Measurements from ENCODE around the gene CAMTA1. TPM values are rescaled to one million over a fixed set of nuclear protein-coding genes. Genes with fewer than 3 reads are reported as not detected.

The CAMTA1 gene
- polyA plus RNA-seq, 3 donors from 2014 or later = 52.7 to 89.0 (median 71.0) TPM

DNA sequence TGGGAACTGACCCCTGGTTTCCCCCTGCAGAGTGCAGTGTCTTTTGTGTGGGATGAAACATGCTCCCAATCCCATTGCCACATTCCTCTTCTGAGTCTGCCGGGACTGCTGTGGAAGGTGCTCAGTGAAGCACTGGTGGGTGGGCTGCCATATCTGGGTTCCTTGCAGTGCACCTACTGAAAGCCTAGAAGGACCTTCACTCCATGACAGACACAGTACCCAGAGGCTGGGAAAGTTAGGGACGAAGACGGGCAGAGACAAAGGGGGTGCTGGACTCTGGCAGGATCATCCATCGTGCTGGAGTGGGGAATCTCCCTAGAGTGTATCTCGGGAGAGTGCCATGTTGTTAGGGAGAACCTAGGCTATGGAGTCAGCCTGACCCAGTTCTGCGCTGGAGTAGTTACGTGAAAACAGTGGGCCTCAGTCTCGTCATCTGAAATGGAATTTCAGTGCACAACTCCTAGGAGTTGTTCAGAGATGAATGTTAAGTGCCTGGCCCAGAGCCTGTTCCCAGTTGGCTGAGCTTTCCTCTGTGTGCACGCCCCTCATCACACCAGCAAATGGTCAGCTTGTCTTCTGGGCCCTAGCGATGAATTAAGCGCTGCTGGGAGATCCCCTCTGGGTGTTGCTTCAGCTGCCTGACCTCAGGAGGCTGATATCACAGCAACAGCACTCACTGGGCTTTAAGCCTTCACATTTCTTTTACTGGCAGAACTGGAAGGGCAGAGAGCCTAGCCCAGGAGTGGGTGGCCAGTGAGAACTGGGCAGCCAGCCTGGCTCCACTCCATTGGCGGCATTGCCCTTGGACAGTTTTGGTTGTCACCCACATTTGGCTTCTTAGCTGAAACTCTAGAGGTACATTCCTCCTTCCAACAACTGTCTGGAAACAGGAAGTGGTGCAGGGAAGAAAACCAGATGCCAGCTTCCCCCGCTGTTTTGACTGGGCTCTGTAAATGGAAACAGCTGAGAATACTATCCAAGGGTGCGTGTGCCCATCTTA, 506.0 kb downstream of the CAMTA1 start:
- H3K36me3 Mint-ChIP-seq = no peaks in the 10 kb centered on the region
- no peaks in the 10 kb centered on the region for H3K9me3 Mint-ChIP-seq
- DNase-seq = no peak
- peaks cover 0 to 8% (median 4%) of the 10 kb centered on the region in 3 donors for H3K27me3 Mint-ChIP-seq (ENCODE audit: low read depth in 3 of 3)
- no peaks in the 10 kb centered on the region for H3K4me1 Mint-ChIP-seq
- no peak overlapping the region for H3K27ac Mint-ChIP-seq
- no peak overlapping the region for H3K4me3 Mint-ChIP-seq

DNA sequence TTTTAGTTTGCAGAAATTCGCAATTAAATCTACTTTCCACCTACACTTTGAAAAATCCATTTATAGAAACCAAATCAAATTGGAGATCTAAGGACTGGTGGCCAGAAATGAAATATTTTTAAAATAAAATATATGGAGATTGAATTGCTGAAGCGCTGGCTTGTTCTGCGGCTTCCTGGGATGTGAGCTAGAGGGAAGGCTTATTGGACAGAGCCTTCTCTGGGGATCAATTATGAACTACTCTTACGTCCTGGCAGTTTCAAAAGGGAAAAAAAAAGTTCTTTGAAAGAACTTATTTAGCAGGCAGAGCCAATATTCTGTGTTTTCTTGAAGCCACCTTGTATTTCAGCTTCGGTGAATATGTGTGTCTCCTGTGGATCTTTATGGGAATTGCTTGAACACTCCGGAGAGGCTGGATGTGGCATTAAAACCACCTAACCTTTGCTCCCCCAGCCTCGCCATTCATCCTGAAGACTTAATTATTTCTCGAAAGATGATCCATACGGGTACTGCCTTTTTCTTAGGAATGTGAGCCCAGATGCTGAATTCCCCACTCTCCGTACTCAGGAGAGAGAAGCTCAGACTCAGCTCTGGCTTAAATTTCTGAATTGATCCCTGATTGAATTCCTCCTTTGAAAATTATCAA, 506.9 kb downstream of the CAMTA1 start:
- H3K27ac Mint-ChIP-seq = no peak overlapping the region
- H3K4me3 Mint-ChIP-seq = no peak overlapping the region
- H3K4me1 Mint-ChIP-seq = no peaks in the 10 kb centered on the region
- peaks cover 0 to 8% (median 7%) of the 10 kb centered on the region in 3 donors for H3K27me3 Mint-ChIP-seq (ENCODE audit: low read depth in 3 of 3)
- H3K9me3 Mint-ChIP-seq = no peaks in the 10 kb centered on the region
- no peaks in the 10 kb centered on the region for H3K36me3 Mint-ChIP-seq
- no peak for DNase-seq

DNA sequence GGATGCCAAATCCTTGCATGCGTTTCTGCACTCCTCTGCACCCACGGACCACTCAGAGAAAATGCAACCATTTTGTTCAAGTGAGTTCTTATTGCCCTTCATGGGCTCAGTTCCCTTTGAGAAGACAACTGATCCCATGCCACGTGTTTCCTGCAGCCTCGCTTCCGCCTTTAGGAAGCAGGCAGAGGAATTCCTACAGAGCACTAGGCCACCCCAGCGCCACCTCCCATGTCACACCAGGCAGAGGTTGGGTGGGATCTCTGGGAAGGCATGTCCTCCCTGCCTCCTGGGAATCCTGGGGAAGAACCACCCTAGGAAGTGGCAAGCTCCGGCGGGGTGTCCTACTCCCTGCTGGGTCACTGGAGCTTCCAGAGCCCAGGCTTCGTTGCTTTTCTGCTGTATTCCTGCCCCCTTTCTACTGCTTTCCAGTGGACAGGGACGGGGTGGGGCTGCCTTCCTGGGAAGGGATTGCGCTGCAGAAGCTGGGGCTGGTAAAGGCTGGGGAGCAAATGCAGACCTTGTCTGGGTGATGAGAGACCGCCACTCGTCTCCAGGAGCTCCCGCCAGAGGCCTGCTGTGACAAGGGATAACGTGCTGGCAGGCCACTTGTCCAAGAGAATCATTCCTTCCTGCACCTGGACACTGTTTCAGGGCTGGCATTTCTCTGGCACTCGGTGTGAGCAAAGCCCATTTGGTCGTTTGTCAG, 507.6 kb downstream of the CAMTA1 start:
- no peak for DNase-seq
- Mint-ChIP-seq H3K4me1 (no peaks in the 10 kb centered on the region), H3K27me3 (ENCODE audit: low read depth in 3 of 3) (peaks cover 0 to 8% (median 7%) of the 10 kb centered on the region in 3 donors), H3K36me3 (no peaks in the 10 kb centered on the region), H3K9me3 (no peaks in the 10 kb centered on the region), H3K4me3 (no peak overlapping the region), H3K27ac (no peak overlapping the region)

DNA sequence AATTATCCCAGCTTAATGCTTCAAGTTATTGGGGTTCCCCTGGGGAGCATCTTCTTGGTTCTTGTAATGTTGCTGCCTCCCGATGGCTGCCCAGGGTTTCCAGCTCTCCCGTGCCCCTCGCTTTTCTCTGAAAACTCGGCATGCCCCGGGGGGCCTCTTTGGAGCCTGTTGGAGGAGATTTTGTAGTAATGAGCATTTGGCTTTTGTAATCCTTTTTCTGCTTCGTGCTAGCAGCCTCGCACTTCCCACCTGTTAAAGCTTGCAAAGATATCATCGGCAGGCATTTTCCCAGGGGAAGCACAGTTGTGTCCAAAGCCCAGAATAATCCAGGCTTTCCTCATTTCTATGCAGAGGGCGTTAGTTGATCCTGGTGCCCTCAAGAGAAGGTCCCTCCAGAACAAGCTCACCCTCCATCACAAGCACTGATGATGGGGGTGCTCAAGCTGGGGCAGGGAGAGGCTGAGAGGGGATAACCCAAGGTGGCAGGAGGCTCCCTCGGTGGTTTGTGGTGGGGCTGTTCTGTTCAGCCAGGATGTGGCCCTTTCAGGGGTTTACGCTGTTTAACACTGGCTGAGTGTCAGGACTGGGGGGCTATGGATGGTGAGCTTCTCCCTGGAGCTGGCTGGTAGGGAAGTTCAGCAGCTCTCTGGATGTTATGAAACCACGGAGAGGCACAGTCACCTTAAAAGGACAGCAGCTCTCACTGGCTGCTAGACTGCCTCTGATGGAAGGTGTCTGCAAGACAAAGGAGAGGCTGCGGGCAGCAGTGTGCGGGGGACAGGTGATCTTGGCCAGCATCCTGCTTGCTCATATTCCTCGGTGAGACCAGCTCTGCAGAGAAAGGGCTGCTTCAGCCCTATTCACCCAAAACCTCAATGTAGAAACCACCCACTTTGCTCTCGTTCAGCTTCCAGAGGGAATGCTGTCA, 508.7 kb downstream of the CAMTA1 start:
- DNase-seq = no peak
- peaks cover 0 to 9% (median 3%) of the 10 kb centered on the region in 3 donors for H3K27me3 Mint-ChIP-seq (ENCODE audit: low read depth in 3 of 3)
- no peaks in the 10 kb centered on the region for H3K36me3 Mint-ChIP-seq
- no peak overlapping the region for H3K27ac Mint-ChIP-seq
- H3K4me1 Mint-ChIP-seq = no peaks in the 10 kb centered on the region
- no peak overlapping the region for H3K4me3 Mint-ChIP-seq
- H3K9me3 Mint-ChIP-seq = no peaks in the 10 kb centered on the region

DNA sequence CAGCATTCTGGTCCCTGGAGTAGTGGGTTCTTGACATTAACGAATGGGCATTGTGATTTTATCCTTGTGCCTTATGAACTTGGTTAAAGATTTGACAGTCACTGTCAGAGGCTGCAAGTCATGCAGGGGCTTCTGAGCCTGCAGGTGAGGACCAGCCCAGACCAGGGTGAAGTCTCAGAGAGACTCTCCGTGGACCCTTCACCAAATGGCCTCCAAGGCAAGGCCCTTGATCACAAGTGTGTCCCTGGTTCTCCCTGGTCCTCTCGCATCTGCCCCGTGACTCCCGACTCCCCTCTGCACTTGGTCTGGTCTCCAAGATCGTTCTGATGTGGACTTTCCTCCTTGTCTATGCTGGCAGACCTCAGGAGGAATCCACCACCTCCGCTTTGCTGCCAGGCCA, 509.4 kb downstream of the CAMTA1 start:
- H3K27ac Mint-ChIP-seq = no peak overlapping the region
- H3K4me1 Mint-ChIP-seq = no peaks in the 10 kb centered on the region
- DNase-seq = no peak
- H3K4me3 Mint-ChIP-seq = no peak overlapping the region
- H3K36me3 Mint-ChIP-seq = no peaks in the 10 kb centered on the region
- H3K27me3 Mint-ChIP-seq (ENCODE audit: low read depth in 3 of 3) = peaks cover 0 to 6% (median 6%) of the 10 kb centered on the region in 3 donors
- H3K9me3 Mint-ChIP-seq = no peaks in the 10 kb centered on the region

DNA sequence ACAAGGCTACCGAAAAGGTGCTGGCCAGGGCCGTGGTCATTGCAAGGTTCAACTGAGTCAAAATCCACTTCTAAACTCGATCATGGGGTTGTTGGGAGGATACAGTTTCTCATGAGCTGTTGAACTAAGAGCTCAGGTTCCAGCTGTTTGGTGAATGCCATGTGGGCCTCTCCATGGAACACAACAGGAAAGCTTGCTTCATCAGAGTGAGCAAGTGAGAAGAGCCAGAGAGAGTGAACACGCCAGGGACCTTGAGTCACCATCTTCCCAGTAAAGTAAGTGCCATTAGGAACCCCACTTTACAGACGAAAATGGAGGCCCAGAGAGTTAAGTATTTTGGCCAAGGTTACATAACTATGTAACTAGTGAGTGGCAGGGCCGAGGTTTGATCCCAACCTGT, 510.7 kb downstream of the CAMTA1 start:
- no peaks in the 10 kb centered on the region for H3K9me3 Mint-ChIP-seq
- no peak overlapping the region for H3K27ac Mint-ChIP-seq
- H3K4me1 Mint-ChIP-seq = no peaks in the 10 kb centered on the region
- peaks cover 3 to 10% (median 4%) of the 10 kb centered on the region in 3 donors for H3K27me3 Mint-ChIP-seq (ENCODE audit: low read depth in 3 of 3)
- H3K4me3 Mint-ChIP-seq = no peak overlapping the region
- H3K36me3 Mint-ChIP-seq = no peaks in the 10 kb centered on the region
- DNase-seq = no peak

DNA sequence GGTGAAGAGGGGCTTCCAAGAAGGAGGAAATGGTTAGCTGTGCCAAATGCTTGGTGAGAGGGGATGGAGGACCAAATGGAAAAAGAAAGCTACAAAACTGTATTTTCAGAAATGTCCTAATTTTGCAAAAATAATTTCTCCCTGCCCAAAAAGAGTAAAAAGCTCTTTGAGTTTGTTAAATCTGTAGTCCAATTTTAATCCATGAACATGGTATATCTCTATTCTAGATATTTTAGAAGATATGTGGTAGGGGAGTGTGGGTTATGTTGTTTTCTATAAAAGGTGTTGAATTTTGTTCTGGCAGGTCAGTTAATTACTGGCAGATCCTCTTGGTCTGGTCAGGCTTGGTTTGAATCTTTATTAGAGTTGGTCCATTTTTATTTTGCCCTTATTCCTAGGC, 511.7 kb downstream of the CAMTA1 start:
- no peak overlapping the region for H3K4me3 Mint-ChIP-seq
- no peaks in the 10 kb centered on the region for H3K36me3 Mint-ChIP-seq
- no peaks in the 10 kb centered on the region for H3K4me1 Mint-ChIP-seq
- DNase-seq = no peak
- H3K27ac Mint-ChIP-seq = no peak overlapping the region
- H3K9me3 Mint-ChIP-seq = no peaks in the 10 kb centered on the region
- peaks cover 6 to 12% (median 7%) of the 10 kb centered on the region in 3 donors for H3K27me3 Mint-ChIP-seq (ENCODE audit: low read depth in 3 of 3)

DNA sequence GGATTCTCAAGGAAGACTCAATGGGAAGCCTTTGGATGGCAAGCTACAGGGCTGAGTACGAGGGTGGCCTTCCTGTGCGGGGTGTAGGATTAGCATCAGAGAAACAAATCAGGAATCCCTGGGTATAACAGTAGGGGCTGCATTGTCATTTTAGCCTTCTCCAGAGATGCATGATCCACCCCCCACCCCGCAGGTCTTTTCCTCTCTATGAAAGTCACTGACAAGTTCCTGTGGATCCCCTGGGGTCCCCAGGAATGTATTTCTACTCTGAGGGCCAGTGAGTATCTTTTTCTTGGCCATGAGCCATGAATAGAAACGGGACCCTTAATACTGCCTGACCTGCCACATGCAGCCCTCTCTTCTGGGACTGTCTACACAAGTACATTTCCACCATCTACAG, 512.9 kb downstream of the CAMTA1 start:
- Mint-ChIP-seq H3K4me1 (no peaks in the 10 kb centered on the region), H3K36me3 (no peaks in the 10 kb centered on the region), H3K27me3 (ENCODE audit: low read depth in 3 of 3) (peaks cover 6 to 12% (median 7%) of the 10 kb centered on the region in 3 donors), H3K27ac (no peak overlapping the region), H3K9me3 (no peaks in the 10 kb centered on the region), H3K4me3 (no peak overlapping the region)
- DNase-seq = no peak

DNA sequence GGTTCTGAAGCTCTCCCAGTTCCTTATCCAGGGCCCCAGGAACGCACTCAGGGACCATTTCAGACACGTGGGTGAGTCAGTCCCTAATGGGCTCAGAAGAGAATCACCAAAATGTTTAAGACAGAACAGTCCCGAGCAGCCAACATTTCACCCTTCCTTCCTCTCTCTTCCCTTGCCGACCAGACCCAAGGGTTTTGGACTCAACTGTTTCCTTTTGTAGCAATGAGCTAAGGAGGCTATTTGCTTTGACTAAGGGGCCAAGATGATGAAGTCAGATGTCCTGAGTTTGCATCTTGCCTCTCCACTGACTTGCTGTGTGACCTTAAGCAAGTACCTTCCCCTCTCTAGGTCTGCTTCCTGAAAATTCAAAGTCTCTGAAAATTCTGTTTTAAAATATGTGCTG, 513.5 kb downstream of the CAMTA1 start:
- Mint-ChIP-seq H3K4me3 (no peak overlapping the region), H3K27ac (no peak overlapping the region), H3K36me3 (no peaks in the 10 kb centered on the region), H3K27me3 (ENCODE audit: low read depth in 3 of 3) (peaks cover 6 to 14% (median 7%) of the 10 kb centered on the region in 3 donors), H3K9me3 (no peaks in the 10 kb centered on the region), H3K4me1 (no peaks in the 10 kb centered on the region)
- no peak for DNase-seq

DNA sequence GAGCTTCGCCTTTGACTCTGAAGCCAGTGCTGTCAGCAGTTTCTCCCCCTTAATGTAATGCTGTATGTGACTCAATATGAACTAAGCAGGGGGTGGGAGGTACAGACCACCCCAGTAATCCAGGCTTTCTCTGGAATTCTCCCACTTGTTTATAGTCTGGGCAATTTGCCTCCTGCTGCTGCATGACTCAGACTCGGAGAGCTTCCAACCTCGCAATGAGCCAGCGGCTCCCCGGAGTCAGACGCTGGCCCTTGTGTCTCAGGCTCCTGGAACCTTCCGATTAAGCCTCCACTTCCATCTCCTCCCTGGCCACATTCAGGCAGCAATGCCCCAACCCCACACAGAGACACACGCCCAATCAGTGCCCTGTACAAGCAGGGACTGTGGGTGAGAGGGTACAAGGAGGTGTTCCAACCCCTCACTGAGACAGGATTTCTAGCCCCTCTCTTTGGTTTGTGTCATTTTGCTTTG, 514.1 kb downstream of the CAMTA1 start:
- Mint-ChIP-seq H3K4me3 (no peak overlapping the region), H3K9me3 (no peaks in the 10 kb centered on the region), H3K27me3 (ENCODE audit: low read depth in 3 of 3) (peaks cover 6 to 14% (median 7%) of the 10 kb centered on the region in 3 donors), H3K4me1 (no peaks in the 10 kb centered on the region), H3K27ac (no peak overlapping the region), H3K36me3 (no peaks in the 10 kb centered on the region)
- no peak for DNase-seq

DNA sequence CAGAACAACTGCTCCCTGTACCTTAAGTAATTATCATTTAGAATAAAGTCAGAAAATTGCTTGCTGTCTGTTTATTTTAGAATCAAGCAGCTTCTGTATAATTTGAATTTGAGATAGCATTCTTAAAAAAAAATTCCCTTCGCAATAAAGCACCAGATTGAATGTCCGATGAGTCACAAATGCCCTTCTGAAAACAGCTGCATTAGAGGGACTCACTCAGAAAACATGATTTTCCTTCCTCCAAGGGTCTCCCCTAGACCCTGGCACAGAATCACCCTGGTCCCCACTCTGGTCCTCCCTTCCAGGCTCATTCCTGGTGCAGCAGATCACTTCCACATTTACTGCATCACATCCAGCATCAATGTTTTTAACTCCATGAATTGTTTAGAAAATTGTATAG, 514.7 kb downstream of the CAMTA1 start:
- Mint-ChIP-seq H3K36me3 (no peaks in the 10 kb centered on the region), H3K4me3 (no peak overlapping the region), H3K27me3 (ENCODE audit: low read depth in 3 of 3) (peaks cover 6 to 14% (median 7%) of the 10 kb centered on the region in 3 donors), H3K9me3 (no peaks in the 10 kb centered on the region), H3K27ac (no peak overlapping the region), H3K4me1 (no peaks in the 10 kb centered on the region)
- DNase-seq = no peak

DNA sequence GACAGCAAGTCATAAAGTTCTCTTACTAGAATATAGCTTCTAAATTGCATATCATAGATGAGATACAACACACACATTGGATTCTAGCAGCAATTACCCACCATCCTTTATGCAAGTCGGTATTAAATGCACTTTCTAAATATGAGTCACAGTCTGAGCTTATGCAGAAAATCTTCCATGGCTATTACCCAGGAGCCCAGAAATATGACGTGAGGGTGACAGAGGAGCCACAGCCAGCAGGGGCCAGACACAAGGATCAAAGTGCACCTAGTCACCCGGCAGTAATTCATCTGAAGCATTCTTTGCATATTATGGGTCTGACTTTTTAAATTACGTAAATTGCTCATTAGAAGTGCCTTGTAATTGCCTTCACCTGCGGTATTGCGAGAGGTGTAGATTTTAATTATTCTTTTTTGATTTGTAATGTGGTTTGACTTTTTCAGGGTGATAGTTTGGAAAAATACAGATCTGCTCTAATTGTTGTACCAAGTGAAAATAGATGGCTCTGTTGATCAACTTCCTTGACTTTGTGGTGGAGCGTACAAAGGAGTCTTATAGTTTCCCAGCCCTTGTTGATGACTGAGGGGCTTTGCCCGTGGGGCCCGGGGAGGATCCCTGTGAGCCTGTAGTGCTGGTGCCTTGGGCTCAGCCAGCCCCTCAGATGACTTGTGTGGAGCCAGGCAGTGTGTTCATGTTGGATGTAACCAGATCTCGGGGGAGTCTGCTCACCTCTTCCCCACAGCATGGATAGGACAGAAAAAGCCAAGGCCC, 515.8 kb downstream of the CAMTA1 start:
- no peak for DNase-seq
- Mint-ChIP-seq H3K9me3 (no peaks in the 10 kb centered on the region), H3K4me3 (no peak overlapping the region), H3K27me3 (ENCODE audit: low read depth in 3 of 3) (peaks cover 6 to 14% (median 7%) of the 10 kb centered on the region in 3 donors), H3K27ac (no peak overlapping the region), H3K36me3 (no peaks in the 10 kb centered on the region), H3K4me1 (no peaks in the 10 kb centered on the region)

All from immature natural killer cell (primary cell).